HCT116 (cell line): ENCODE measurements around the gene IQGAP2. TPM values are rescaled to one million over a fixed set of nuclear protein-coding genes. Genes with fewer than 3 reads are reported as not detected.

Source experiments
- ATAC-seq: fragments of 200-7000 bp; cut with Tn5 transposase; 2 replicates; pipeline ENCODE4 v1.9.1; 2020; ENCODE audit warnings: mild to moderate bottlenecking, moderate library complexity
- BruUV-seq: library from RNA; stranded (reverse); fragments of 400-500 nt; replicated peaks from 2 replicates; lab custom pipeline; 2021; lab: Mats Ljungman, UMichigan
- CTCF ChIA-PET: fragments of 300-600 bp; sonication (Branson Sonifier 250); formaldehyde crosslinking; loops from one replicate; lab custom pipeline; 2021; ENCODE audit warnings: antibody characterized with exemption; lab: Charles Lee
- POLR2A ChIA-PET: fragments of 300-600, 350-600 bp; sonication (Branson Sonifier 250); formaldehyde crosslinking; loops from one replicate; lab custom pipeline; 2021; ENCODE audit warnings: antibody characterized with exemption; lab: Charles Lee
- RAD21 ChIA-PET, 2 experiments: fragments of 300-600 bp; sonication (Branson Sonifier 250); formaldehyde crosslinking; loops; one replicate each; lab custom pipeline; 2023; ENCODE audit warnings: low total read pairs in 2 of 2; ENCODE audit not compliant: uncharacterized antibody in 2 of 2, unreplicated experiment in 2 of 2, low non-redundant PET in 1 of 2; lab: Charles Lee
- DNase-seq: peaks from one replicate; pipeline ENCODE4 v3.0.0-alpha.2; 2010; ENCODE audit warnings: low read depth, low spot score
- H2AFZ ChIP-seq: fragments of 200-600 bp; shearing (Covaris generic), sonication (generic); 2 replicates; pipeline ENCODE4 v1.6.1; 2017; ENCODE audit warnings: low read depth, mixed run types, mixed read lengths, antibody characterized with exemption, low read length; ENCODE audit not compliant: poor library complexity, severe bottlenecking
- H3K27ac ChIP-seq: 2 replicates; pipeline ENCODE4 v1.5.1; 2012; ENCODE audit warnings: low read depth, low read length
- H3K27me3 ChIP-seq: fragments of 200-600 bp; sonication (generic); 2 replicates; pipeline ENCODE4 v1.6.1; 2016; ENCODE audit warnings: mixed run types, low read length, mixed read lengths; ENCODE audit not compliant: insufficient read depth
- H3K36me3 ChIP-seq, 2 experiments: fragments of 200-500 bp in 1 of 2; fragments of 200-600 bp in 1 of 2; sonication (Bioruptor generic) in 1 of 2; sonication (generic) in 1 of 2; 2 replicates each; pipeline versions ENCODE4 v1.5.1 to v1.6.1; 2014 to 2016; ENCODE audit warnings: low read length in 2 of 2, inconsistent platforms in 1 of 2, mixed read lengths in 1 of 2, mixed run types in 1 of 2; ENCODE audit not compliant: insufficient read depth in 2 of 2, control insufficient read depth in 1 of 2
- H3K4me1 ChIP-seq, 2 experiments: fragments of 200-600 bp in 1 of 2; sonication (generic) in 1 of 2; 2 replicates each; pipeline versions ENCODE4 v1.5.1 to v1.6.1; 2012 to 2017; ENCODE audit warnings: low read length in 2 of 2, inconsistent platforms in 1 of 2, mild to moderate bottlenecking in 1 of 2, mixed read lengths in 1 of 2, mixed run types in 1 of 2, moderate library complexity in 1 of 2; ENCODE audit not compliant: insufficient read depth in 2 of 2, control insufficient read depth in 1 of 2
- H3K4me2 ChIP-seq: fragments of 200-600 bp; sonication (generic); 2 replicates; pipeline ENCODE4 v1.6.1; 2017; ENCODE audit warnings: mixed run types, low read length, mixed read lengths
- H3K4me3 ChIP-seq, 2 experiments: fragments of 200-600 bp in 1 of 2; sonication (generic) in 1 of 2; replicated peaks in 1 of 2; 2 replicates each; pipeline ENCODE4 v1.5.1; 2011 to 2016; ENCODE audit warnings: low read length in 2 of 2, control low read depth in 1 of 2, low read depth in 1 of 2, mild to moderate bottlenecking in 1 of 2, mixed read lengths in 1 of 2, mixed run types in 1 of 2
- H3K79me2 ChIP-seq: fragments of 200-600 bp; sonication (generic); 2 replicates; pipeline ENCODE4 v1.6.1; 2017; ENCODE audit warnings: mild to moderate bottlenecking, mixed run types, low read length, moderate library complexity, mixed read lengths; ENCODE audit not compliant: insufficient read depth
- H3K9ac ChIP-seq: fragments of 200-600 bp; sonication (generic); 2 replicates; pipeline ENCODE4 v1.6.1; 2016; ENCODE audit warnings: low read length, mixed read lengths
- H3K9me2 ChIP-seq: fragments of 200-600 bp; sonication (generic), shearing (Covaris generic); 2 replicates; pipeline ENCODE4 v1.6.1; 2017; ENCODE audit warnings: mixed run types, mild to moderate bottlenecking, moderate library complexity; ENCODE audit not compliant: insufficient read depth
- H3K9me3 ChIP-seq, 2 experiments: fragments of 200-500 bp in 1 of 2; fragments of 200-600 bp in 1 of 2; sonication (Bioruptor generic) in 1 of 2; sonication (generic) in 1 of 2; 2 replicates each; pipeline ENCODE4 v1.6.1; 2014 to 2017; ENCODE audit warnings: low read length in 2 of 2, mixed read lengths in 2 of 2, inconsistent platforms in 1 of 2, low read depth in 1 of 2, mild to moderate bottlenecking in 1 of 2, mixed run types in 1 of 2, moderate library complexity in 1 of 2; ENCODE audit not compliant: control insufficient read depth in 1 of 2, insufficient read depth in 1 of 2
- H4K20me1 ChIP-seq: fragments of 200-600 bp; sonication (generic), shearing (Covaris generic); 2 replicates; pipeline ENCODE4 v1.6.1; 2017; ENCODE audit warnings: mixed run types, mild to moderate bottlenecking, moderate library complexity; ENCODE audit not compliant: insufficient read depth
- ELF1 ChIP-seq: IDR thresholded peaks from 2 replicates; pipeline ENCODE4 v1.6.1; 2012; ENCODE audit warnings: low read depth, borderline replicate concordance
- EZH2phosphoT487 ChIP-seq: fragments of 200-600 bp; IDR thresholded peaks from 2 replicates; pipeline ENCODE4 v1.6.1; 2018; ENCODE audit warnings: antibody characterized with exemption, borderline replicate concordance
- JUND ChIP-seq: IDR thresholded peaks from 2 replicates; pipeline ENCODE4 v1.6.1; 2012
- MAX ChIP-seq: IDR thresholded peaks from 2 replicates; pipeline ENCODE4 v1.6.1; 2012
- POLR2A ChIP-seq: IDR thresholded peaks from 2 replicates; pipeline ENCODE4 v1.7.0; 2011; ENCODE audit warnings: borderline replicate concordance; ENCODE audit not compliant: insufficient read depth, insufficient read length; ENCODE audit errors: extremely low read depth
- POLR2AphosphoS5 ChIP-seq: IDR thresholded peaks from 2 replicates; pipeline ENCODE4 v1.6.1; 2011; ENCODE audit warnings: mild to moderate bottlenecking, low read depth, low read length, moderate library complexity
- RAD21 ChIP-seq: IDR thresholded peaks from 2 replicates; pipeline ENCODE4 v1.6.1; 2012; ENCODE audit warnings: low read depth, mild to moderate bottlenecking
- SIN3A ChIP-seq: IDR thresholded peaks from 2 replicates; pipeline ENCODE4 v1.6.1; 2012; ENCODE audit warnings: low read depth
- SP1 ChIP-seq: IDR thresholded peaks from 2 replicates; pipeline ENCODE4 v1.6.1; 2012; ENCODE audit warnings: low read depth
- ZBTB33 ChIP-seq: IDR thresholded peaks from 2 replicates; pipeline ENCODE4 v1.6.1; 2011; ENCODE audit warnings: mild to moderate bottlenecking, low read length, moderate library complexity; ENCODE audit not compliant: insufficient replicate concordance; ENCODE audit errors: extremely low read depth
- ZNF274 ChIP-seq: fragments of 200-500 bp; sonication (Bioruptor generic); IDR thresholded peaks from 2 replicates; pipeline ENCODE4 v1.6.1; 2014; ENCODE audit warnings: mild to moderate bottlenecking, low read depth, low read length, inconsistent platforms
- intact Hi-C: fragments of 100-400 bp; cut with micrococcal nuclease; formaldehyde crosslinking; loops from 2 replicates; pipeline ENCODE4 v1.10.0; 2022
- total RNA-seq: library from RNA; stranded (reverse); gene quantifications from one replicate; pipeline ENCODE4 v1.2.1, GENCODE V29; 2021; ENCODE audit not compliant: unreplicated experiment
- TF ChIP-seq, protein P1 (sequence below): IDR thresholded peaks from 2 replicates; pipeline ENCODE4 v1.6.1; 2012; ENCODE audit warnings: low read depth

IQGAP2 gene
- total RNA-seq, 1 experiment from 2014 or later: 2.0 TPM

- no peak for DNase-seq
- Histone ChIP-seq H3K9ac (no peak overlapping the region), H3K4me1 (no peaks in the 10 kb centered on the region), H3K27ac (no peak overlapping the region), H3K9me3 (no peaks in the 10 kb centered on the region), H2AFZ (no peak overlapping the region), H4K20me1 (no peaks in the 10 kb centered on the region)
- intact Hi-C loops: no loop called here
- ChIA-PET POLR2A (no interaction called here), RAD21 (no interaction called here)
- TF ChIP-seq ZBTB33: no peak
- no peak for TF ChIP-seq JUND
- no peak for TF ChIP-seq RAD21
- no peak for TF ChIP-seq MAX
- no peak for TF ChIP-seq ZNF274
- no peak for TF ChIP-seq SP1
- TF ChIP-seq POLR2A: no peak
- TF ChIP-seq SIN3A: no peak
- no peak for TF ChIP-seq ELF1
- no peak for TF ChIP-seq POLR2AphosphoS5
- TF ChIP-seq, protein P1, sequence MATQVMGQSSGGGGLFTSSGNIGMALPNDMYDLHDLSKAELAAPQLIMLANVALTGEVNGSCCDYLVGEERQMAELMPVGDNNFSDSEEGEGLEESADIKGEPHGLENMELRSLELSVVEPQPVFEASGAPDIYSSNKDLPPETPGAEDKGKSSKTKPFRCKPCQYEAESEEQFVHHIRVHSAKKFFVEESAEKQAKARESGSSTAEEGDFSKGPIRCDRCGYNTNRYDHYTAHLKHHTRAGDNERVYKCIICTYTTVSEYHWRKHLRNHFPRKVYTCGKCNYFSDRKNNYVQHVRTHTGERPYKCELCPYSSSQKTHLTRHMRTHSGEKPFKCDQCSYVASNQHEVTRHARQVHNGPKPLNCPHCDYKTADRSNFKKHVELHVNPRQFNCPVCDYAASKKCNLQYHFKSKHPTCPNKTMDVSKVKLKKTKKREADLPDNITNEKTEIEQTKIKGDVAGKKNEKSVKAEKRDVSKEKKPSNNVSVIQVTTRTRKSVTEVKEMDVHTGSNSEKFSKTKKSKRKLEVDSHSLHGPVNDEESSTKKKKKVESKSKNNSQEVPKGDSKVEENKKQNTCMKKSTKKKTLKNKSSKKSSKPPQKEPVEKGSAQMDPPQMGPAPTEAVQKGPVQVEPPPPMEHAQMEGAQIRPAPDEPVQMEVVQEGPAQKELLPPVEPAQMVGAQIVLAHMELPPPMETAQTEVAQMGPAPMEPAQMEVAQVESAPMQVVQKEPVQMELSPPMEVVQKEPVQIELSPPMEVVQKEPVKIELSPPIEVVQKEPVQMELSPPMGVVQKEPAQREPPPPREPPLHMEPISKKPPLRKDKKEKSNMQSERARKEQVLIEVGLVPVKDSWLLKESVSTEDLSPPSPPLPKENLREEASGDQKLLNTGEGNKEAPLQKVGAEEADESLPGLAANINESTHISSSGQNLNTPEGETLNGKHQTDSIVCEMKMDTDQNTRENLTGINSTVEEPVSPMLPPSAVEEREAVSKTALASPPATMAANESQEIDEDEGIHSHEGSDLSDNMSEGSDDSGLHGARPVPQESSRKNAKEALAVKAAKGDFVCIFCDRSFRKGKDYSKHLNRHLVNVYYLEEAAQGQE: no peak
- no peak for TF ChIP-seq EZH2phosphoT487
- TF ChIP-seq, all 23 proteins: peak for 0
- Histone ChIP-seq H3K9me2 (no peaks in the 10 kb centered on the region), H3K4me2 (no peak overlapping the region), H3K36me3 (no peaks in the 10 kb centered on the region), H3K79me2 (no peaks in the 10 kb centered on the region), H3K4me3 (no peak overlapping the region), H3K27me3 (no peaks in the 10 kb centered on the region)
- CTCF ChIA-PET: interaction anchor here (1.0 to 5.3 kb wide), 3 partner anchors 15 to 174 kb away, joined by 3 to 111 read pairs (median 3); no protein-coding TSS in a partner anchor
- no peak for ATAC-seq
- BruUV-seq: no TSS peak
Measured at GRCh38 chr5:76598531-76598930, 195.4 kb downstream of the IQGAP2 start.
